ENCODE data around the gene FREM2.

DNA sequence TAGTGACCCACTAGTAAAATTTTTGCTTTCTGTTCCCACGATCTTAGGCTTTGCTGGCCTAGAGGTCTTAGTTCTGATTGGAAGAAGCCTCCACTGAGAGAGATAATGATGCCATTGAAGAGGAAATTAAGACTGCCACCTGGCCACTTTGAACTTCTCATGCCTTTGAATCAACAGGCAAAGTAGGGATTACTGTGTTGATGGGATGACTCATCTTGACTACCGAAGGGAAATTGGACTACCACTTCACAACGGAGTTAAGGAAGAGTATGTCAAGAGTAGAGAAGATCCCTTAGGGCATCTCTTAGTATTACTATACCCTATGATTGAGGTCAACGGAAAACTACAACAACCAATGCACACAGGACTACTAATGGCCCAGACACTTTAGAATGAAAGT lies 12.7 kb upstream of the FREM2 start:
- TF ChIP-seq POLR2AphosphoS5 (IDR thresholded peaks at IDR 0.05; ENCODE audit: low read depth, low read length), result no peak
- no peak for TF ChIP-seq TAF1 (IDR thresholded peaks at IDR 0.05; ENCODE audit: borderline replicate concordance, insufficient read depth, low read length)
- no peak for TF ChIP-seq SIN3A (IDR thresholded peaks at IDR 0.05; ENCODE audit: borderline replicate concordance, insufficient read depth, low read length)
- TF ChIP-seq, protein P1, sequence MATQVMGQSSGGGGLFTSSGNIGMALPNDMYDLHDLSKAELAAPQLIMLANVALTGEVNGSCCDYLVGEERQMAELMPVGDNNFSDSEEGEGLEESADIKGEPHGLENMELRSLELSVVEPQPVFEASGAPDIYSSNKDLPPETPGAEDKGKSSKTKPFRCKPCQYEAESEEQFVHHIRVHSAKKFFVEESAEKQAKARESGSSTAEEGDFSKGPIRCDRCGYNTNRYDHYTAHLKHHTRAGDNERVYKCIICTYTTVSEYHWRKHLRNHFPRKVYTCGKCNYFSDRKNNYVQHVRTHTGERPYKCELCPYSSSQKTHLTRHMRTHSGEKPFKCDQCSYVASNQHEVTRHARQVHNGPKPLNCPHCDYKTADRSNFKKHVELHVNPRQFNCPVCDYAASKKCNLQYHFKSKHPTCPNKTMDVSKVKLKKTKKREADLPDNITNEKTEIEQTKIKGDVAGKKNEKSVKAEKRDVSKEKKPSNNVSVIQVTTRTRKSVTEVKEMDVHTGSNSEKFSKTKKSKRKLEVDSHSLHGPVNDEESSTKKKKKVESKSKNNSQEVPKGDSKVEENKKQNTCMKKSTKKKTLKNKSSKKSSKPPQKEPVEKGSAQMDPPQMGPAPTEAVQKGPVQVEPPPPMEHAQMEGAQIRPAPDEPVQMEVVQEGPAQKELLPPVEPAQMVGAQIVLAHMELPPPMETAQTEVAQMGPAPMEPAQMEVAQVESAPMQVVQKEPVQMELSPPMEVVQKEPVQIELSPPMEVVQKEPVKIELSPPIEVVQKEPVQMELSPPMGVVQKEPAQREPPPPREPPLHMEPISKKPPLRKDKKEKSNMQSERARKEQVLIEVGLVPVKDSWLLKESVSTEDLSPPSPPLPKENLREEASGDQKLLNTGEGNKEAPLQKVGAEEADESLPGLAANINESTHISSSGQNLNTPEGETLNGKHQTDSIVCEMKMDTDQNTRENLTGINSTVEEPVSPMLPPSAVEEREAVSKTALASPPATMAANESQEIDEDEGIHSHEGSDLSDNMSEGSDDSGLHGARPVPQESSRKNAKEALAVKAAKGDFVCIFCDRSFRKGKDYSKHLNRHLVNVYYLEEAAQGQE (IDR thresholded peaks at IDR 0.05; ENCODE audit: insufficient read depth in 1 of 2, low read depth in 2 of 2, low read length in 2 of 2), result no peak
